ENCODE measurements around the gene DSG2. TPM values are rescaled to one million over a fixed set of nuclear protein-coding genes. Genes with fewer than 3 reads are reported as not detected.

DSG2 gene
- total RNA-seq, 1 experiment from 2014 or later, result 106 TPM

- DNase-seq (ENCODE audit: unreplicated experiment), result no peak
- Mint-ChIP-seq H3K27me3 (ENCODE audit: insufficient read depth, unreplicated experiment) (no peaks in the 10 kb centered on the region), H3K36me3 (ENCODE audit: insufficient read depth, unreplicated experiment) (no peaks in the 10 kb centered on the region), H3K9me3 (ENCODE audit: unreplicated experiment) (no peaks in the 10 kb centered on the region), H3K27ac (ENCODE audit: low read depth, unreplicated experiment) (no peak overlapping the region), H3K4me1 (ENCODE audit: insufficient read depth, unreplicated experiment) (no peaks in the 10 kb centered on the region), H3K4me3 (ENCODE audit: unreplicated experiment) (no peak overlapping the region)
- ChIA-PET CTCF (interaction anchor here (0.6 to 2.5 kb wide), 4 partner anchors 9 to 307 kb away, joined by 3 to 12 read pairs (median 4); no protein-coding TSS in a partner anchor), POLR2A (no interaction called here)
- no TSS peak for BruUV-seq (replicated peaks)
- intact Hi-C loops (cut with micrococcal nuclease), result loop anchor here (5.0 kb wide), 1 partner anchor 245 kb away; no protein-coding TSS in a partner anchor
- TF ChIP-seq, protein P1, sequence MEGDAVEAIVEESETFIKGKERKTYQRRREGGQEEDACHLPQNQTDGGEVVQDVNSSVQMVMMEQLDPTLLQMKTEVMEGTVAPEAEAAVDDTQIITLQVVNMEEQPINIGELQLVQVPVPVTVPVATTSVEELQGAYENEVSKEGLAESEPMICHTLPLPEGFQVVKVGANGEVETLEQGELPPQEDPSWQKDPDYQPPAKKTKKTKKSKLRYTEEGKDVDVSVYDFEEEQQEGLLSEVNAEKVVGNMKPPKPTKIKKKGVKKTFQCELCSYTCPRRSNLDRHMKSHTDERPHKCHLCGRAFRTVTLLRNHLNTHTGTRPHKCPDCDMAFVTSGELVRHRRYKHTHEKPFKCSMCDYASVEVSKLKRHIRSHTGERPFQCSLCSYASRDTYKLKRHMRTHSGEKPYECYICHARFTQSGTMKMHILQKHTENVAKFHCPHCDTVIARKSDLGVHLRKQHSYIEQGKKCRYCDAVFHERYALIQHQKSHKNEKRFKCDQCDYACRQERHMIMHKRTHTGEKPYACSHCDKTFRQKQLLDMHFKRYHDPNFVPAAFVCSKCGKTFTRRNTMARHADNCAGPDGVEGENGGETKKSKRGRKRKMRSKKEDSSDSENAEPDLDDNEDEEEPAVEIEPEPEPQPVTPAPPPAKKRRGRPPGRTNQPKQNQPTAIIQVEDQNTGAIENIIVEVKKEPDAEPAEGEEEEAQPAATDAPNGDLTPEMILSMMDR (IDR thresholded peaks at IDR 0.05; ENCODE audit: unreplicated experiment), result no peak
These were observed 74.4 kb downstream of the DSG2 start for GRCh38 chr18:31572368-31572767.

DNA sequence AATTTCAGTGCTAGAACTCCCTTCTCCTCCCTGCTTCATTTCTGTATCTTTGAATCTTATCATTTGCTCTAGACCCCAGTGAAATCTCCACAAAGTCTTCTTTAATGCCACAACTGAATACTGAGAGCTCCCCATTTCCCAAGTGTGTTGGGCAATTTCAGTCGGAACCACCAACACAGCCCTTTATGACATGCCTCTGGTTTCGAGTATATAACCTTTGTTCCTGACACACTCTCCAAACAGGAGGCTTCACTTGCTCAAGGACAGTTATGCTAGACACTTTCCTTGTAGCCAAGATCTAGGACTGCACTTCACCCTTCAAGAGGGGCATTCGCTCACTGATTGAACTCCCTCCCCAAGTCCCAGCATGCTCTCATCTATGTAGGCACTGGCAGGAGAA is 75.1 kb downstream of the DSG2 start:
- TF ChIP-seq, protein P1 (IDR thresholded peaks at IDR 0.05; ENCODE audit: unreplicated experiment), result no peak
- no peaks in the 10 kb centered on the region for H3K27me3 Mint-ChIP-seq (ENCODE audit: insufficient read depth, unreplicated experiment)
- H3K4me1 Mint-ChIP-seq (ENCODE audit: insufficient read depth, unreplicated experiment), result no peaks in the 10 kb centered on the region
- no peaks in the 10 kb centered on the region for H3K36me3 Mint-ChIP-seq (ENCODE audit: insufficient read depth, unreplicated experiment)
- DNase-seq (ENCODE audit: unreplicated experiment), result no peak
- ChIA-PET CTCF (interaction anchor here (0.7 to 2.5 kb wide), 6 partner anchors 10 to 375 kb away, joined by 3 to 12 read pairs (median 4); no protein-coding TSS in a partner anchor), POLR2A (no interaction called here)
- no peaks in the 10 kb centered on the region for H3K9me3 Mint-ChIP-seq (ENCODE audit: unreplicated experiment)
- BruUV-seq (replicated peaks), result no TSS peak
- H3K27ac Mint-ChIP-seq (ENCODE audit: low read depth, unreplicated experiment), result no peak overlapping the region
- no peak overlapping the region for H3K4me3 Mint-ChIP-seq (ENCODE audit: unreplicated experiment)
- intact Hi-C loops (cut with micrococcal nuclease), result loop anchor here (5.0 kb wide), 1 partner anchor 244 kb away; no protein-coding TSS in a partner anchor

DNA sequence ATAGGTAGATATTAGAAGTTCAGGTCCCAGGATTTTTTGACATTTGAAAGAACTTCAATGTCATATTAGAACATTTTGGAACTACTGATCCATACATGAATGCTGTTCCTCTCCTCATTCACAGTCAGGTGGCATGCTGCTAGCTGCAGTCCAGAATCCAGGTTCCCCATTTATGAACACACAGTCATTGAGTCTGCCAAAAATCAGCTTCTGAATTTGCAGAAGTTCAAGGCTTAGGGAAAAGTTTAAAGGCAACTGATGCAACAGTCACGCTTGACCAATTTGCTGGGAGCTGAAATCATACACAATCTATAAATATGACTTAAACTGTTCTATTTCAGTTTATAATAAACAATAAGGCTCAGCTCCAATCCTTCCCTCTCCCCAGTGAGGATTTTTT is 76.4 kb downstream of the DSG2 start:
- no peak for DNase-seq (ENCODE audit: unreplicated experiment)
- ChIA-PET POLR2A (no interaction called here), CTCF (interaction anchor here (0.7 to 2.5 kb wide), 4 partner anchors 10 to 589 kb away, joined by 3 to 12 read pairs (median 4); no protein-coding TSS in a partner anchor)
- no peaks in the 10 kb centered on the region for H3K36me3 Mint-ChIP-seq (ENCODE audit: insufficient read depth, unreplicated experiment)
- no peaks in the 10 kb centered on the region for H3K4me1 Mint-ChIP-seq (ENCODE audit: insufficient read depth, unreplicated experiment)
- BruUV-seq (replicated peaks), result no TSS peak
- no peaks in the 10 kb centered on the region for H3K27me3 Mint-ChIP-seq (ENCODE audit: insufficient read depth, unreplicated experiment)
- H3K4me3 Mint-ChIP-seq (ENCODE audit: unreplicated experiment), result no peak overlapping the region
- no peaks in the 10 kb centered on the region for H3K9me3 Mint-ChIP-seq (ENCODE audit: unreplicated experiment)
- H3K27ac Mint-ChIP-seq (ENCODE audit: low read depth, unreplicated experiment), result no peak overlapping the region
- TF ChIP-seq, protein P1 (IDR thresholded peaks at IDR 0.05; ENCODE audit: unreplicated experiment), result no peak
- intact Hi-C loops (cut with micrococcal nuclease), result loop anchor here (5.0 kb wide), 1 partner anchor 243 kb away; no protein-coding TSS in a partner anchor

DNA sequence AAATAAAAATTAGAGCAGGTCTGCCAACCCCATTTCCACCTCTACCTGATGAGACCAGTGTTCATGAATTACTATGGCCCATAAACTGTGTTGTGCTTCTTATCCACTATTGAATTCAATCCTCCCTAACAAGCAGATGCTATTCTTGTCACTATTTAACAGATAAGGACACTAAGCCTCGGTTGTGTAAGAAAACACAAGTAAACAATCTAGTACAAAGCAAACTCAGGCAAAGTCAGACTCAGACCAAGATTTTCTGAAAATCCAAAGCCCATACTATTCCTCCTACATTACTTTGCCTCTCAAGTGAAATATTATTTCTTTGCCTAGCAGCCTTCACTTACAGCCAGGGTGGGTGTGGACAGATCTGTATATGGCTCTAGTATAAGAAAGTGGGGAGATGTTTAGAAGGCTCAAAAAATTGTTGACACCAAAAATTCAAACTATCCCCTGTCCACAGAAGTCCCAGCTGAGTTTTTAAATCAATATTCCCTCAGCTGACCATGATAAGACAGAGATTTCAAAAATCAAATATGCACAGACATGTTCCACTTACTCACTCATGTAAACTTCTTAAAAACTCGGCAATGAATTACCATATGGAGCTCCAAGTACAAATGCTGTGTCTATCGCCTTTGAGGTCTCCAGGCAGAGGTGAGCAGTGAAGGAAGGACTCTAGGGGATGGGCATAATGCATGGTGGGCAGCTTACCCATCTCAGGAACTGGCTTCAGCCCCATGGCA is 77.7 kb downstream of the DSG2 start:
- ChIA-PET CTCF (interaction anchor here (1.0 to 1.5 kb wide), 3 partner anchors 12 to 147 kb away, joined by 4 to 6 read pairs (median 5); no protein-coding TSS in a partner anchor), POLR2A (interaction anchor here (0.7 kb wide), 1 partner anchor 132 kb away, joined by 3 read pairs; no protein-coding TSS in a partner anchor)
- Mint-ChIP-seq H3K27me3 (ENCODE audit: insufficient read depth, unreplicated experiment) (no peaks in the 10 kb centered on the region), H3K4me1 (ENCODE audit: insufficient read depth, unreplicated experiment) (no peaks in the 10 kb centered on the region), H3K4me3 (ENCODE audit: unreplicated experiment) (no peak overlapping the region), H3K9me3 (ENCODE audit: unreplicated experiment) (no peaks in the 10 kb centered on the region), H3K36me3 (ENCODE audit: insufficient read depth, unreplicated experiment) (no peaks in the 10 kb centered on the region), H3K27ac (ENCODE audit: low read depth, unreplicated experiment) (no peak overlapping the region)
- TF ChIP-seq, protein P1 (IDR thresholded peaks at IDR 0.05; ENCODE audit: unreplicated experiment), result no peak
- intact Hi-C loops (cut with micrococcal nuclease), result no loop called here
- no peak for DNase-seq (ENCODE audit: unreplicated experiment)
- no TSS peak for BruUV-seq (replicated peaks)

All from MCF 10A (cell line).